ENCODE results near the gene TM9SF1.
"Not testable (repeated sequence)": the region's sequence is repeated elsewhere in the genome, so short reads cannot be mapped to it uniquely, and the experiment has no call there.

TM9SF1 gene

DNA sequence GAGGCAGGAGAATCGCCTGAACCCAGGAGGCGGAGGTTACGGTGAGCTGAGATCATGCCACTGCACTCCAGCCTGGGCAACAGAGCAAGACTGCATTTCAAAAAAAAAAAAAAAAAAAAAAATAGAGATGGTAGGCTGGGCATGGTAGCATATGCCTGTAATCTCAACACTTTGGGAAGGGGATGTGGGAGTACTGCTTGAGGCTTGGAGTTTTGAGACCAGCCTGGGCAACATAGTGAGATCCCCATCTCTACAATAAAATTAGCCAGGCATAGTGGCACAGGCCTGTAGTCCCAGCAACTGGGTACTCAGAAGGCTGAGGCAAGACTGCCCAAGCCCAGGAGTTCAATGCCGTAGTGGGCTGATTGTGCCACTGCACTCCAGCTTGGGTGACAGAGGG is 27.7 kb upstream of the TM9SF1 start:
- not testable (repeated sequence) for DNase-seq

DNA sequence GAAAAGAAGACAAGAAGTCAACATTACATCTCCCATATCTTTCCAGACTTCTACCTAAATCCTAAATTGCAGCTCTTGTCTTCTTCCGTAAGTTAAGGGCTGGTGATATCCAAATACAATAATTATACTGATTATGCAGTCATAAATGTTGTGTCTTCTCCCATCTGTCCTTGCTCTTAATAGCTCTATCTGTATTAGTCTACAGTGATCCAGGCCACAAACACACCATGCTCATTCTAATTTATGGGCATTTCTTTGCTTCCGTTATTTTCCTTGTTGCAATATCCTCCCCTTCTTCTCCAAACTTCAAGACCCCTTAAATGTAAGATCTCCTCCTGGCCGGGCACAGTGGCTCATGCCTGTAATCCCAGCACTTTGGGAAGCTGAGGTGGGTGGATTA is 24.3 kb upstream of the TM9SF1 start:
- no peak for DNase-seq

DNA sequence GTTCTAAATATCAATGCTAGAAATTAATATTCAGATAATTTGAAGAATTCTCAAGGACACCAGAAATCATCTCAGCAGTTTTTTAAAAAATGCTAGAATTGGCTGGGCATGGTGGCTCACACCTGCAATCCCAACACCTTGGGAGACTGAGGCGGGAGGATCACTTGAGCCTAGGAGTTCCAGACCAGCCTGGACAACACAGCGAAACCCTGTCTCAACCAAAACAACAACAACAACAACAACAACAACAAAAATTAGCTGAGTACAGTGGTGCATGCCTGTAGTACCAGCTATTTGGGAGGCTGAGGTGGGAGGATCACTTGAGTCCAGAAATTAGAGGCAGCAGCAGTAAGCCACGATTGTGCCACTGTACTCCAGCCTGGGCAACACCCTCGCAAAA is 23.8 kb upstream of the TM9SF1 start:
- DNase-seq: no peak

DNA sequence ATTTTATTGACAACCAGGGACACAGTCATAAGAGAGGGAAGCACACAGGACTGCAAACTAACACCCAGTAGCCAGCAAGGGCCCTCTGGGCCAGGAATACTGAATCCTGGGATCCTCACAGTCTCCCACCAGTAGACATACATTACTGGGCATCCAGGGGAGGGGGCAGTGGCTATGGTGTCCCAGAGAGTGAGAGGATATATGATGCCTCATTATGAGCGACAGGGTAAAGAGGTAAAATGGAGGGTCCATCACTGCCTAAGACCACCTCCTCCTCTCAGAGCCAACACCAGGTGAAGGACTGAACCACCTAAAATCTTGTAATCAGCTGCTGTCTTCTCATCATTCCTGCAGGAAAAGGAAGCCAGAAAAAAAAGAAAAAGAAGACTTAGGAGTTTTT is 21.6 kb upstream of the TM9SF1 start:
- DNase-seq: not testable (repeated sequence)

DNA sequence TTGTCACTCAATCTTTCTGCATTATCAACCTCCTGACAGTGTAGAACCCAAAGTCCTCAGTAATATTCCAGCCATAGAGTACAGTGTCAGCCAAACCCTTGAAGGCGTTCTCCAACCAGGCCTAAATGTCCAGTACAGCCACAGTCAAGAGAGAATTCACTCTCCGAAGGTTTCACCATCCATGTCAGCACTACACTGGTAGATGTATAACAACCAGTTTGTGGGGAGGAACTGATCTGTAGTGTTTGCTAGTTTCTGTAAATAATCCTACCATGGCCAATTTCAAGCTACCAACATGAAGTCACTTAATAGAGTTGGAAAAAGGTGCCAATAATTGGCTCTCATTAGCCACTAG is 21.1 kb upstream of the TM9SF1 start:
- no peak for DNase-seq

DNA sequence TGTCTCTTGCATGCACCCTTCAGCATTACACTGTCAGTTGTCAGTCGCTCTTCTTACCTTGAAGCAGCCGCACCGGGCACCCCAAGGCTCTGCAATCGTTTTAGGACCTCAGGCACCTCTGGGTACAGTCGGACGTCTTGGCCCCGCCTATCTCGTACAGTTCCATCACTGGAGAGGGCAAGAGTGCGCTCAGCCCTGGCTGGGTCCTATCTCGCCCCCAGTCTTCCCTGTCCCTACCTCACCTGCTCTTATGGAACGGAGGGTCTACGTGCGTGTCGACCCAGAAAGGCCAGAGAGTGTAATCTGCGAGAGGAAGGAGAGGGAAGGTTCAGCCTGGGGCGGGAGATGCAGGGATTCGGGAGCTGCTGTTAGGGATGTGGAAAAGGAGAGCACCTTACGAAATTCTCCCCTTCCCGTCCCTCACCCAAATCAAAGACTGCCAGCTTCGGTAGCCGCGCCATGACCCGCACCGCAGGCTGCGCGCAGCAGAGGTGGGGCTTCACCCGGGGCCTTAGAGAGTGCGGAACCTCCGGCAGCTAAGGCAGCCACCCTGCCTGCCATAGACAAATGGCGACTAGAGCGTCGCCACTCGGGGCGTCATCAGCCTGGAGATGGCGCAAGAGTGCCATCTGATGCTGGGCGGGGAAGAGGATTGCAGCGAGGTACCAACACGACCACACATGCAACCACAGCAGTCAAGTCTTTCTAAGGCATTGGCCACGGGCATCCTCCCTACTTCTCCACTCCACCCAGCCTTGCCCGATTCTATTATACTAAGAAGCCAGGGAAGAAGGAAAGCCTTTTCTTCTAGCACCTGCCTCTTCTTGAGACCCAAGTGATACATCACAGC is 20.5 kb upstream of the TM9SF1 start, which contains the start of gene MDP1:
MDP1 (minus strand) TSS at position 572 of the 850 bp plus-strand sequence; CDS start at position 461, 111 bp downstream.
- DNase-seq: peak; percentile 91 to 92

DNA sequence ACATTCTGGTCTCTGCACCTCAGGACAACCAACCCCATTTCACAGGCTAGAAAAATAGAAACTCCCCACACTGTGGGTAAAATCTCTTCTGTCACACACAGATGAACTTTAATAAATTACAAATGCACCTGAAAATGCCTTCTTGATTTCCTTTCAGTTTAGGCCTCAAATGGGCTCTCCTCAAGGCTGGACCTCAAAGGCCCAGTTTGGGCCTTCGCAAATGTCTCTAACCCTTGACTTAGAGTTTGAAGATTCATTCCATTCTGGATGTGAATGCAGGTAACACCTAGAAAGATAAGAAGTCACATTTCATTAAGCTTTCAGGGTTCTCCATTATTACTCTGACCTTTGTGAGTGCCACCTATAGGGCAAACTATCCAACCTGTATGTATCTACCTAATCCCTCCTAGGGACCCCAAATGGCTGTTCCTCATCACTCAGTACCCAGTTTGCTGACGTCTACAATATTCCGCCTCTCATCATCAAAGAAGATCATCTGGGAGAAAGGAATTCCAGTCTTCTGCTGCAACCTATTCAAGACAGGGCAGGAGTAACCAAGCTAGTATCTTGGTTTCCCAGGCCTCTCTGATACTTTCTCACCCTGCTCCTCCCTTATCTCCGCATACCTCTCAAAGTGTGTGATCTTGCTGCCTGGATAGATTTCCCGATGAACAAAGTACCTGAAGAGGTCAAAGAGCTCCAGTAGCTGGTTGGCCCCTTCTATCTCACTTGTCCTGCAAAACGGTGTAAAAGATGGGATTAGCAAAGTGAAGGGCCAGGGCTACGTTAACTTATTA is 18.8 kb upstream of the TM9SF1 start:
- DNase-seq: no peak

DNA sequence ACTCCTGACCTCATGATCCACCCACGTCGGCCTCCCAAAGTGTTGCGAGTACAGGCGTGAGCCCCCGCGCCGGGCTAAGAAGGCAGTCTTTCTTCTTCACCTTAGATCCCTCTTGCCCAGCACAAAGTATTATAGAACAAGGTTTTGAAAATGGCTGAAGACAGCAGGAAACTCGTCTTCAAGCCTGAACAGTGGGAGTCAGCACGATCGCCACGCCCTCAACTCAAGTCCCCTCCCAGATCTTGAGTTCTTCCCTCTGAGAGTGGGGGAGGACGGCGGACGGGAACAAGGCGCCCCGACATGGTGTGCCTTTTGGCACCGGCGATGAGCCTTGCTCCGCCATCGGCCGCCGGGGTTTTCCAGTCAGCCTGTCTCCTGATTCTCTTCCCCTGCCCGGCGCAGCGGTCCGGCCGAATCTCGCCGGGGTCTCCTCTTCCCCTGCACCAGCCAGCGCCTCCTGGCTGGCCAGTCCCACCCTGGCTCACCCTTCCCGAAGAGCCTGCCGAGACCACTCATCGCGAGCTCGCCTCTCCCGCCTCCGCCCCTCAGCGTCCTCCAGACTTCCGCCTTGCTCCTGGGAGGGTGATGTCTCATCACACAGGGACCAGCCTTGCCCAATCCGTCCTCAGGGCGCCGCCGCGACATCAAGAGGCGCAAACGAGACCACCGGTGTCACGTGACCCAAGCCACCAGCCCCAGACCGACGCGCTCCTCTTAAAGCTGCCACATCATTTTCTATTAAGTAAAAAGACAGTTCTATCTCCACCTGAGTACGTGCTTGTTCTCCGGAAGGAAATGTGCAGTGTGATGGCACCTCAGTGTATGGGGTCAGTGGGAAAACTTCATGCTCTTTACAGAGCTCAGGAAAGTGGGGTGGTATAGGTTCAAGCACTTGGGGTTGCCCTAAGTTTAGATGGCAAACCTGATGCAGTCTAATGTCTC is 18.0 kb upstream of the TM9SF1 start, which contains the start of gene CHMP4A:
CHMP4A (minus strand) TSS at position 565 of the 942 bp plus-strand sequence; CDS start at position 516, 49 bp downstream.
- peak; percentile 97 for DNase-seq

DNA sequence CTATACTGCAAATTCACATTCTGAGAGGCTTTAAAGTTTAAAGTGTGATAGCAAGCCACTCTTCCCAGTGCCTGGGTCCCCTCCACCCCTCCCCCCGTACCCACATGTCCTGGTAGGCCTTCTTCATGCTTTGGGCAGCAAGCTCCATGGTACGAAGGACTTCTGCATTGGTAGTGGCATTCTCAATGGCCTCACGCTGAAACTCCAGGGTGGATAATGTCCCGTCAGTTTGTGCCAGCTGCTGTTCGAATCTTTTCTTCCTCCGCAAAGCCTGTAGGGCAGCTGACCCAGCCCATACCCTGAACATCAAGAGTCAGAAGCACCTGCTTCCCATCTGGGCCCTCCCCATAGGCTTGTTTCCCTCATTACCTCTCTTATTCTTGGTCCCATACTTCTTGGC is 16.1 kb upstream of the TM9SF1 start:
- no peak for DNase-seq

DNA sequence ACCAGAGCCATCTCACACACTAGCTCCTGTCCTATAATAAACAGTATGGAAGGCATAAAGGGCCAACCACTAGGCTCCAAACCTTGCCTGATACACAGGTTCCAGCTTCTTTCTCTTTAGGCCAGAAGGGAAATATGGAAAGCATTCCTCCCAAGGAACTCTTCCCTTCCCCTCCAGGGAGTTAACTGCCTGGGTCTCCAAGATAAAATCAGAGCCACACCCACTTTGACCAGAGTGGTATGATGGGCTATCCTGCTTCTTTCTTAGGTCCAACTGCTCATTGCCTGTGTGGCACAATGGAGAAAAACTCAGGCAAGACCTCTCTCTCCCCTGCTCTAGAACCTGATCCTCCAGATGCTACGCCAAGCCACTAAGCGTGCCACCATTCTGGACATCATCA is 12.4 kb upstream of the TM9SF1 start:
- no peak for DNase-seq

DNA sequence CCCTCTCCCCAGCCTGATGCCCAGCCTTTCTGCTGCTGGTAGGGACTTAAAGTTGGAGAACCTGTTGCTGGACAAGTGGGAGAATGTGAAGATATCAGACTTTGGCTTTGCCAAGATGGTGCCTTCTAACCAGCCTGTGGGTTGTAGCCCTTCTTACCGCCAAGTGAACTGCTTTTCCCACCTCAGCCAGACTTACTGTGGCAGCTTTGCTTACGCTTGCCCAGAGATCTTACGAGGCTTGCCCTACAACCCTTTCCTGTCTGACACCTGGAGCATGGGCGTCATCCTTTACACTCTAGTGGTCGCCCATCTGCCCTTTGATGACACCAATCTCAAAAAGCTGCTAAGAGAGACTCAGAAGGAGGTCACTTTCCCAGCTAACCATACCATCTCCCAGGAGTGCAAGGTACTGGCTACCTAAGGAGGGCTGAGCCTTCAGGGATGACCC is 11.9 kb upstream of the TM9SF1 start:
- DNase-seq: no peak

DNA sequence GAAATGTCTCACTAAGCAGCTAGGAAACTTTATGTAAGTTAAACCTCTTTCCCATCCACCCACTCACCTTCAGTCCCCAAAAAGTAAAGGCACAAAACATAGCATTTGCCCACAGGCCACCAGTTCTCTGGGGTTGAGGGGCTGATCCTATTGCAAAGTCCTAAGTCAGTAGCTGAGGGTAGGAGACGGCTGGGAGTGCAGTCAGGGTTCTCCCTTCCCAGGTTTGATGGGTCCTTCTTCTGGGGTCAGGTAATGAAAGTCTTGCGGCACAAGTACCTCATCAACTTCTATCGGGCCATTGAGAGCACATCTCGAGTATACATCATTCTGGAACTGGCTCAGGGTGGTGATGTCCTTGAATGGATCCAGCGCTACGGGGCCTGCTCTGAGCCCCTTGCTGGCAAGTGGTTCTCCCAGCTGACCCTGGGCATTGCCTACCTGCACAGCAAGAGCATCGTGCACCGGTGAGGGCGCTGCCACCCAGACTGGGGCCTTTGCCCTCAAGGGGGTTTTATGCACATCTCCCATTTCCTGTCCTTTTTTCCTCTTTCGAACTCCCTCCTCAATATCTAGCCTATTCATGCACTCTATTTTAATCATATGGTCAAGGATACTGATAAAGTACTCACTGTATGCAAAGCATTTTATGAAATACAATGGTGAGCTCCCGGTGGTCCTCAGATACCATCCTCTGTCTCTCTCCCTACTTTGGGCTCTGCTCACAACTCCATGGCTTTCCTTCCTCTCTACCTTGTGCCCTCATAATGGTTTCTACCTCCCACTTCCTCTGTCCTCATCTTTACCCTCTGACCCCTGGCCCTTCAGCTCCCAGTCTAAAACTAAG is 11.2 kb upstream of the TM9SF1 start:
- no peak for DNase-seq

DNA sequence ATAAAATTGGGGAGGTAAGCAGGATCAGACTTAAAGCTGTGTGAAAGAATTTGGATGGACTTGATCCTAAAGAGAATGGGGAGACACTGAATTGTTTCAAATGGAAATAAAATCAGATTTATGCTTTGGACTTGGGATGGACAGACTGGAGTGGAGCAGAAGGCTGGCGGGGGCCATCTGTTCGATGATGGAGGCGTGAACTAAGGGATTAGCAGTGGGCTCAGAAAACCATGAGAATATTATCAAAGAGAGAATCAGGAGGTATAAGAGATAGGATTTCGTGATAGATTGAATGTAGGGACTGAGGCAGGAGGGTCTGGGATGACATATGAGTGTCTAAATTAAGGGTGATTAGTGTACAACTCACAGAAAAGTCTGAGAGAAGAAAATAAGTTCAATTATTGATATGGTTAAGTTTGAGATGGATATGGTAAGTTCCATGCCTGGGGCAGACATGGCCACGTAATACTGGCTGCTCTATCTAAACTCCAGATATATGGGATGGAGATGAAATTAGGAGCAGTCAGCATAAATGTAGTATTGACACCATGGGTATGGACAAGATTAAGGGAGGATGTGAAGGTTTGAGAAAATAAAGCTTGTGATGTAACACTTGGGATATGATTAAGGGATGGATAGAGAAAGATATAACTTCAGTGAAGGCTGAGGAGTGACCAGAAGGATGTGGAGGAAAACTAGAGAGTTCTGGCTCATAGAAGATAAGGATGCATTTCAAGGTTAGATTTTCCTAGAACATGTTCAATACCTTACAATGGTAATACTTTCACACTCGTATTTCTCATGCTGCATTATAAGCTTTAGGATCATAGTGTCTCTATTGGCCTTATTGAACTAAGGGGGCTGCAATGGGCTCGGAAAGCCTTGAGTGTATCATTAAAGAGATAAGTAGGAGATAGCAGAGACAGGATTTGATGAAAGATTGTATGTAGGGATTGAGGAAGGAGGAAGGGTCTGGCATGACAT is 9.2 kb upstream of the TM9SF1 start:
- DNase-seq: no peak

DNA sequence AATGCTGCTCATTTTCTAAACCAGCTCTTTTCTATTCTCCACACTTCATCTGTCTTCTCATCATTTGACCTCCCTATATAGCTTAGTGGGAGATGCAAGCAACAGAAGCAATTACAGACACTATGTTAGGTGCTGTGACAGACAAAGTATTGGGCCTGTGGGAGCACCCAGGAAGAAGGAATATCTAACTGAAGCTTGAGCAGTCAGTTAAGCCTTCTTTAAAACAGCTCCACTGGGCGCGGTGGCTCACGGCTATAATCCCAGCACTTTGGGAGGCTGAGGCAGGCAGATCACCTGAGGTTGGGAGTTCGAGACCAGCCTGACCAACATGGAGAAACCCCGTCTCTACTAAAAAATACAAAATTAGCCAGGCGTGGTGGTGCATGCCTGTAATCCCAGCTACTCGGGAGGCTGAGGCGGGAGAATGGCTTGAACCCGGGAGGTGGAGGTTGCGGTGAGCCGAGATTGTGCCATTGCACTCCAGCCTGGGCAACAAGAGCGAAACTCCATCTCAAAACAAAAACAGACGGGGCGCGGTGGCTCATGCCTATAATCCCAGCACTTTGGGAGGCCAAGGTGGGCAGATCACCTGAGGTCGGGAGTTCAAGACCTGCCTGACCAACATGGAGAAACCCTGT is 8.1 kb upstream of the TM9SF1 start:
- not testable (repeated sequence) for DNase-seq

DNA sequence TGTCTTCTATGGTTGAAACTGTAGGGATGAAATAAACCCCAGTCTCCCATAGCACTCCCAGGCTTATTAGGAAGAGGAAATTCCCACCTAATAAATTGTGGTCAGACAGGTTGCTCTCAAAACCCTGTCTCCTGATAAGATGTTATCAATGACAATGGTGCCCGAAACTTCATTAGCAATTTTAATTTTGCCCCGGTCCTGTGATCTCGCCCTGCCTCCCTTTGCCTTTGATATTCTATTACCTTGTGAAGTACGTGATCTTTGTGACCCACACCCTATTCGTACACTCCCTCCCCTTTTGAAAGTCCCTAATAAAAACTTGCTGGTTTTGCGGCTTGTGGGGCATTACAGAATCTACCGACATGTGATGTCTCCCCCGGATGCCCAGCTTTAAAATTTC is 7.3 kb upstream of the TM9SF1 start:
- DNase-seq: not testable (repeated sequence)

DNA sequence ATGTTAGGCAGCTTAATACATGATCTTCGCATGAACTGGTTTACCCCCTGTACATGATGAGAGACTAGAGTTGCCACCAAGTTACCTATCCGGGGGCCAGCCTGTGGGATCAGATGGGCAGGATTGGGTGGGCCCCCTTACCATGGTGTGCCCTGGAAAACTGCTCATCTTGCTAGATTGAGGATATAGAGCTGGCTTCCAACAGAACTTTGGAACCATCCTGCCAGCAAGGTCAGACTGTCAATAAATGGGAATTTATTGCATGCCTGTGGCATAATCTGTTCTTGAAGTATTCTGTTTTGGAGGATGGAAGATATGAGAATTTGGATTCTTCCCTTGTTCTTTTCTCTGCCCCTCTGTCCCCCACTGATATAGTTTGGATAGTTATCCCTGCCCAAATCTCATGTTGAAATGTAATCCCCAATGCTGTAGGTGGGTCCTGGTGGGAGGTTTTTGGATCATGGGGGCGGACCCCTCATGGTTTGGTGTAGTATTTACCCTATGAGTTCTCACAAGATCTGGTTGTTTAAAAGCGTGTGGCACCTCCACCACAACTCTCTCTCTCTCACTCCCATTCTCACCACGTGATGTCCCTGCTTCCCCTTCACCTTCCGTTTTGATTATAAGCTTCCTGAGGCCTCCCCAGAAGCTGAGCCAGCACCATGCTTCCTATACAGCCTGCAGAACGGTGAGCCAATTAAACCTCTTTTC is 3.7 kb upstream of the TM9SF1 start:
- DNase-seq: peak; percentile 3 to 21

DNA sequence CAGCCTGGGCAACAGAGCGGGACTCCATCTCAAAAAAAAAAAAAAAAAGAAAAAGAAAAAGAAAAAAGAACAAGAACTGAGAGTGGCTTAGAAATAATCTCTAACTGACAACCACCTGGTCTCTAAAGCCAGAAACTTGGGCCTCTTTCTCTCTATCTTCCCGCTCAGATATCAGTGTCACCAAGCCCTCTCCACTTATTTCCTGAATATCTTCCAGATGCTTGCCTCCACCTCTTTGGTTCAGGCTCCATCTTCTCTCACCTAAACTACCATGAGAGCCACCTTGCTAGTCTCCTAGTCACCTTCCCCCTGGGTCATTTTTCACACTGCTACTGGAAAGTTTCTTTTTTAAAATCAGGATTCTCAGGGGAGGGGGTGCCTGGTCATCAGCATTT is 1.8 kb upstream of the TM9SF1 start:
- DNase-seq: no peak

DNA sequence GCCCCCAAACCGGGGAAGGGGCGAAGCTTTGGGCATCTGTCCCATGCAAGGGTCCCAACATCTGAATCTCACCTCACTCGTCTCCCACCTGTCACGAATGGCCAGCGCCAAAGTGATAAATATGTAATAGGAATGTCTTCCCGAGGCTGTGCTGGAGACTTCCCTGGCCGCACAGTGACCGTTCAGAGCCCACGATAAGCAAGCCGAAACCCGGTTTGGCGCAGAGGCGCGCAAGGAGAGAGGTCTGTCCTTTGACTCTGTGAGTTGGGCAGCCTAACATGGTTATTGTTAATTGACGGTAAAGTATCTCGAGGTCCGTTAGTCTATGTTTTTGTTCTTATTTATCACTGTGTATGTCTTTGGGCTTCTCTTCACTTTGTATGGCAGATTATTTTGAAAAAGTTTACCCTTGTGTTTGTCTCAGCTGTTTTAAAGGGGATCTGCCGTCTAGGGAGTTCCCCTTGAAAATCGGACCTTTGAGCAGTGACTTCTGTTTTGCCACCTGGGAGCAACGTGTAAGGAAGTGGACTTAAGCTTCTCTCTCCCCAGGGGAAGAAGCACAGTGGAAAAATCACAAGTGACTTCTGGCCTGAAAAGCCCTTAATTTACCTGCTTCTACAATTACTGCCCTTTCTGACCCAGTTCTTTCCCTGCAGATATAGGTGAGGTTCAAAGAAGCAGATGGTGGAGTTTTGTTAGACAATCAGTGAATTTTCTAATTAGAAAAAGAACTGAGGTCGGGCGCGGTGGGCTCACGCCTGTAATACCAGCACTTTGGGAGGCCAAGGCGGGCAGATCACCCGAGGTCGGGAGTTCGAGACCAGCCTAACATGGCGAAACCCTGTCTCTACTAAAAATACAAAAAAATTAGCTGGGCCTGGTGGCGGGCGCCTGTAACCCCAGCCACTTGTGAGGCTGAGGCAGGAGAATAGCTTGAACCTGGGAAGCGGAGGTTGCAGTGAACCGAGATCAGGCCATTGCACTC is 1.1 kb upstream of the TM9SF1 start:
- DNase-seq: peak; percentile 13 to 57
